Activated CD4-positive, alpha-beta T cell treated with anti-CD3 and anti-CD28 coated beads for 24 hours (primary cell): ENCODE measurements around the gene ANKRD24.
"Not testable (repeated sequence)": the region's sequence is repeated elsewhere in the genome, so short reads cannot be mapped to it uniquely, and the experiment has no call there.

Experiments
- DNase-seq, 2 donors: peaks; one replicate each; pipeline ENCODE4 v3.0.0-alpha.2; 2020; ENCODE audit warnings: low read depth in 2 of 2

Gene ANKRD24

DNA sequence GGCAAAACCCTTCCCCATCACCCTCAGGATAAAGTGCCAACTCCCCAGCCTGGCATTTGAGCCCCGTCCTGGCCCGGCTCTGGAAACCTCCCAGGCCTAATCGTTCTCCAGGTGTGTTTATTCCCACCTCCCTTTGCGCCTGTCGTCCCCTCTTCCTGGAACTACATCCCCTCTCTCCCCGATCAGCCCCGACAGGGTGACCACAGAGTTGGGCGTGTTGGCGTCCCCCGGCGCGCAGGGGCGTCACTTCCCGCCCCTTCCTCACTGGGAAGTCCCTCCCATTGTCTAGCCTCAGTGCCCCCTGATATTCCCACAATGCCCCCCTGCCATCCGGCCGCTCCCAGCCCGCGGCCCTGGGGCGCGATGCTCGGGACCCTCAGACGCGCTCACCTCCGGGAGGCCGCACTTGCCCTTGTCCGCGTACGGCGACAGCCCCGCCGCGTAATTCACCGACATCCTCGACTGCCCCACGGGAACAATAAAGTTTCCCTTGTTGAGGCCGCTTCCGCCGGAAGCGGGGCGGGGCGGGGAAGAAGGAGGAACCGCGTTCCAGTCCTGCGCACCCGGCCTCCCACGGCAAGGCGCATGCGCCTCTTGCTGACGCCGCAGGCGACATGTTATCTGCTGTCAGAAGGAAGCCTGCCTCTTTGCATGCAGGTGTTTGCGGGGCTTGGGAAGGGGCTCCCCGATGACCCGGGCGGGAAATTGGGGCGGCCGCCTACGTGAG, at the start of gene ANKRD24, which contains the start of gene SIRT6:
ANKRD24 (plus strand) TSS at position 606 of the 727 bp plus-strand sequence. CDS start 3,737 bp downstream, outside the sequence.
SIRT6 (minus strand) TSS at position 480 of the 727 bp plus-strand sequence; CDS start at position 456, 24 bp downstream.
- DNase-seq, result peak; percentile 93

DNA sequence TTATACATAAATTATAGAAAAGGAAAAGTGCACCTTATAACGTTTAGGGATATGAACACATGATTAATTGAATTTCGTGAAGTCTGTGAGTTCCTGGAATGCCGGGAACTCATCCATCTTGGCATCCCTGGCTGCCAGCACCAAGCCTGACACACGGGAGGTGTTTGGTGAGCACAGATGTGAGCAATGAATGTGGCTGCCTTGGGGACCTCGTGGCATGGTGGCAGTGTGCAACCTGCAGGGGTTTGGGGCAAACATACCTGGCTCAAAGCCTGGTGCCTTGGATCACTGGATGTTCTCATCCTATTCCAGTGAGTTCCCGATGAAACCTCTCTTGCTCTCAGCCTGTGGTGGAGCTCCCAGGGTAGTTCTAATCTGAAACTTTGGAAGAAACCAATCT, 48.1 kb upstream of the ANKRD24 start:
- no peak for DNase-seq

DNA sequence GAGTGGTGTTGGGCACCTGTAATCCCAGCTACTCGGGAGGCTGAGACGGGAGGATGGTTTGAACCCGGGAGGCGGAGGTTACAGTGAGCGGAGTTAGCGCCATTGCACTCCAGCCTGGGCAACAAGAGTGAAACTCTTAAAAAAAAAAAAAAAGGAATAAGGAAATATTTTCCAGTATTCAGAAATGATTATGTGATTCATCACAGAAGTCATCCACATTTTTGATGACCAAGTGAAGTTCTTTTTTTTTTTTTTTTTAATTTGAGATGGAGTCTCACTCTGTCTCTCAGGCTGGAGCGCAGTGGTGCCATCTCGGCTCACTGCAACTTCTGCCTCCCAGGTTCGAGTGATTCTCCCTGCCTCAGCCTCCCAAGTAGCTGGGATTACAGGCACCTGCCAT, 47.1 kb upstream of the ANKRD24 start:
- DNase-seq, result not testable (repeated sequence)

DNA sequence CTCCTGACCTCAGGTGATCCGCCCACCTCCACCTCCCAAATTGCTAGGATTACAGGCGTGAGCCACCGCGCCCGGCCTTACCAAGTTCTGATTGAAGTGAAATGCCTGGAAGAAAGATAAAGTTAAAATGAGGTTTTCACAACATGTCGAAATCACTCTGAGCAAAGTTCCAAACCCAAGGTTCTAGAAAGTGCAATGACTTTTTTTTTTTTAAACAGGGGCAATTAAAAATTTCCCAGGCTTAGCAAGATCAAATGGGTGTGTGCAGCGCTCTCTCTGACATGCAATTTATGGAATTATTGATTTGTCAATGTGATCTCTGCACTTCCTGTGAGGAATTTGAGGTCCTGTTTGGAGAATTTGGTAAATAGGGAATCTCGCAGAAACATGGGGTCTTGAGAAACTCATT, 45.8 kb upstream of the ANKRD24 start:
- DNase-seq, result no peak

DNA sequence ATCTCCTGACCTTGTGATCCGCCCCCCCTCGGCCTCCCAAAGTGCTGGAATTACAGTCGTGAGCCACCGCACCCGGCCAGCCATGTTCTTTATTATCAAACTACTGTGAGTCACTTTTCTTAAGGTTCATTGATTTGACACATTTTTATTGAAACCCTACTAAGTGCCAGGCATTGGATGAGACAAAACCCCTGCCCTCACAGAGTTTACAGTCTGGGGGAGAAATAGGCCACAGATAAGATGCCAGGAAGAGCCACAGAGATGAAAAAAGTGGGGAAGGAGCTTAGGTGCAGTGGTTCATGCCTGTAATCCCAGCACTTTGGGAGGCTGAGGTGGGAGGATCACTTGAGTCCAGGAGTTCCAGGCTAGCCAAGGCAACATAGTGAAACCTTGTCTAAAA, 44.0 kb upstream of the ANKRD24 start:
- DNase-seq, result no peak

DNA sequence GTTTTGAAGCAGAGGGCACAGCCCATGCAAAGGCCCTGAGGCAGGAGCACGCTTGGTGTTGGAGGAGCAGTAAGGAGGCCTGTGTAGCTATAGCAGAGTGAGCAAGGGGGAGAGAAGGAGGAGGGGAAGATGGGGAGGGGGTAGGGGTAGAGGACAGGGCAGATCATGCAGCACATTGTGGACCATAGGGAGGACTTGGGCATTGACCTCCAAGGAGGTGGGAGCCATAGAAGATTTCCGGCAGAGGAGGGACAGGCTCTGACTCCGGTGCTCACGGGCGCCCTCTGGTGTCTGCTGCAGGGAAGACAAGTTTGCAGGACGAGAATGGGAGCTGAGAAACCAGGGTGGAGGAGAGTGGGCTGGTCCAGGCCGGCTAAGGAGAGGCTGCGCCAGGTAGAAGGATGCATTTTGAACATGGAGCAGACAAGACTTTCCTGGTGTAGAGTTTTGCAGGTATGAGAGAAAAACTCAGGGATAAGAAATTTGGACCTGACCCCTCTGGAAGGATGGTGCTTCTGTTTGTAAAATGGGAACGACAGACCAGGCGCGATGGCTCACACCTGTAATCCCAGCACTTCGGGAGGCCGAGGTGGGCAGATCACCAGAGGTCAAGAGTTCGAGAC, 42.8 kb upstream of the ANKRD24 start:
- DNase-seq, result peak; percentile 89 to 93

DNA sequence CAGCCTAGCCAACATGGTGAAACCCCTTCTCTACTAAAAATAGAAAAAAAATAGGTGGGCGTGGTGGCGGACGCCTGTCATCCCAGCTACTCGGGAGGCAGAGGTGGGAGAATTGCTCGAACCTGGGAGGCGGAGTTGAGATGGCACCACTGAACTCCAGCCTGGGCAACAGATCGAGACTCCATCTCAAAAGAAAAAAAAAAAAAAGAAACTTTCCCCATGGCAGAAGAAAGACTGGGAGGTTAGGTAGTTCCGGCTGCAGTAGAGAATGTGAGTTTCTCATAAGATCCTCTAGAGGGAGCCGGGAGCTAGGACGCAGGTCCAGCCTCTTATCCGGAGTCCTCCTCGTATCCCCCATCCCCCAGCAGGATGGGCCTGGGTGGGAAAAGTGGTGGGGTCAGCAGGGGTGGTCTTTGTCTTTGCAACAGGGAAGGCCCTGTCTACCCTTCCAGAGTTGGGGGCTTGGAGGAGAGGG, 42.2 kb upstream of the ANKRD24 start:
- DNase-seq, result peak in 1 of 2 donors; percentile 6

DNA sequence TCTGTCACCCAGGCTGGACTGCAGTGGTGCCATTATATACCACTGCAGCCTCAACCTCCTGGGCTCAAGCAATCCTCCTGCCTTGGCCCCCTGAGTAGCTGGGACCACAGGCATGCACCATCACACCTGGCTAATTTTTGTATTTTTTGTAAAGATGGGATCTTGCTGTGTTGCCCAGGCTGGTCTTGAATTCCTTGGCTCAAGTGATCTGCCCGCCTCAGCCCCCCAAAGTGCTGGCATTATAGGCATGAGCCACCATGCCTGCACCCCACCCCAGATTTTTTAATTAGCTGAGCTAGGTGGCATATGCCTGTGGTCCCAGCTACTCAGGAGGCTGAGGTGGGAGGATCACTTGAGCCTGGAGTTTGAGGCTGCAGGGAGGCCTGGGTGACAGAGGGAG, 39.6 kb upstream of the ANKRD24 start:
- DNase-seq, result not testable (repeated sequence)

DNA sequence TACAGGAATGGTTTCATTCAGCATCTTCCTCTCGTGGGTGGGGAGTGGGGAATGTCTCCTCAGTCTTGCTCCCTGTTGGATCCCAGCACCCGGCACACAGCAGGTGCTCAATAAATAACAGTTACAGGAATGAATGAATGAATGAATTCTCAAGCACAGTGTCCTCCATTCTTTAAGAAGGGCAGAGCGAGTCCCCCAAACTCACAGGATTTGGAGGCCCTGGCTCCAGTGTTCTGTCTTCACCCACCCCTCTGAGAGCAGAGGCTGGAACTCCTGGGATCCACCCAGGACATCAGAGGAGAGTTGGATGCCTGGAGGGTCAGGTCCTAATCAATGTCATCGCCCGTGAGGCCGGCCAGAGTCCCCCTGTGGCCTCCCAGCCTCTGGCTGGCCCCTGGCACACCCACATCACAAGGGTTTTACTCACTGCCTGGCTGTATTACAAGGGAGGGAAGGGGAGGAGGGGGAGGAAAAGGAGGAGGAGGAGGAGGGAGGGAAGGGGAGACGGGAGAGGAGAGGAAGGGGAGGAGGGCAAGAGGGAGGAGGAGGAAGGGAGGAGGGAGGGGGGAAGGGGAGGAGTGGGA, 37.7 kb upstream of the ANKRD24 start:
- DNase-seq, result no peak

DNA sequence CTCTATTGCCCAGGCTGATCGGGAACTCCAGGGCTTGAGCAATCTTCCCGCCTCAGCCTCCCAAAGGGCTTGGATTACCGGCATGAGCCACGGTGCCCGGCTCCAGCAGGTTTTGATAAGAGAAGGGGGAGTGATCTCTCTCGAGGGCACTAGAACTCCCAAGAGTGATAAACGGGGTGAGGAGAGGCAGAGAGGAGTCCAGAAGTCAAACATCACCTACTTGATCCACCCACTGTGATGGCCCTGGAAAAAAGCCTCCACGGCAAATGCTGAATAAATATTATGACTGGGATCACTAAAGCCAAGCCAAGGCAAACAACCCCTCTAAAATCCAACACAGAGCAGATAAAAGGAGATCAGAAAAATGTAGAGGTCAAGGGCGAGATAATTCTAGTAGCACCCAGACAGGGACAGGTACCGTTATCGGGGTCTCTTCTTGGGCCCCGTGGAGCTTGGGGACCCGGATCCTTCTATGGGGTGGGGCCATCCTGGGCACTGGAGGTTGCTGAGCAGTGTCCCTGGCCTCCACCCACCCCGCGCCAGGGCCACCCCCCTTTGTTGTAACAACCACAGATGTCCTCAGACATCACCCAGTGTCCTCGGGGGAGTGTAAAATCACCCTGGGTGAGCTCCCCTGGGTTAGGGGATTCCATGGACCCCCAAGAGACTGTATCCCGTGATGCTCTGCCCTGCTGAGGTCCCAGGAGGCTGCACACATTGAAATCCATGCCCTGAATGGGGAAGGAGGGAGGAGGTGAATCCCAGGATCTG, 32.8 kb upstream of the ANKRD24 start:
- no peak for DNase-seq

DNA sequence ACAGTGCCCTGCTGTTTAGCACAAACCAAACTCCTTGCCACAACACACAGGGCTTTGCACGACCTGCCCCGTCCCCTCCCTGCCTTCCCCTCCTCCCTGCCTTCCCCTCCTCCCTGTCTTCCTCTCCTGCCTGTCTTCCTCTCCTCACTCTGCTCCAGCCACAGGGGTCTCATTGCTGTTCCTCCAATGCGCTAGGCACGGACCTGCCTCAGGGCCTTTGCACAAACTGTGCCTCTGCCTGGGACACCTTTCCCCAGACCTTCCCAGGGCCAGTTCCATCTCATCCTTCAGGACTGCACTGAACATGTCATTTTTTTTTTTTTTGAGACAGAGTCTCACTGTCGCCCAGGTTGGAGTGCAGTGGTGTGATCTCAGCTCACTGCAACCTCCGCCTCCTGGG, 30.9 kb upstream of the ANKRD24 start:
- no peak for DNase-seq

DNA sequence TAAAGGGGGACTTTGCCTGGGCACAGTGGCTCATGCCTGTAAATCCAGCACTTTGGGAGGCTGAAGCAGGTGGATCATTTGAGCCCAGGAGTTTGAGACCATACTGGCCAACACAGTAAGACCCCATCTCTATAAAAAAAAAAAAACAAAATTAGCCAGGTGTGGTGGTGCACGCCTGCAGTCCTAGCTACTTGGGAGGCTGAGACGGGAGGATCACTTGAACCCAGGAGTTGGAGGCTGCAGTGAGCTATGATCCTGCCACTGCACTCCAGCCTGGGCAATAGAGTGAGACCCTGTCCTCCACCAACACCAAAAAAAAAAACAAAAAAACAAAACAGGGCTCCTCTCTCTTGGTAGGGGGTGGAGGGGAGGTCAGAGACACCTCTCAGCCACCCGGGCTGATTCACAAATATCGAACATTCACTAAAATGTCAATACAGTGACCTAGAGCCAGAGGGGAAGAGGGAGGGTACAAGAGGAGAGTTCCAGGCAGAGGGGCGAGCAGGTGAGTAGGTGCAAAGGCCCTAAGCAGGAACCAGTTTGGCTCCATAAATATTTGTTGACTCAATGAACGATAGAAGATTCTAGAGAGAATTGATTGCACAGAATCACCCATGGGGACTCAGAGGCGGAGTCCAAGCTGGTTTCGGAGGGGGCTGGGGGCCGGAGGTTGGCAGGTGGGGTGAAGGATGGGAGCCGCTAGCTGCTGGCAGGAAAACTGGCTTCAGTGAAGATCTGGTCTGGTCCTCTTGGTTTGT, 30.1 kb upstream of the ANKRD24 start:
- no peak for DNase-seq

DNA sequence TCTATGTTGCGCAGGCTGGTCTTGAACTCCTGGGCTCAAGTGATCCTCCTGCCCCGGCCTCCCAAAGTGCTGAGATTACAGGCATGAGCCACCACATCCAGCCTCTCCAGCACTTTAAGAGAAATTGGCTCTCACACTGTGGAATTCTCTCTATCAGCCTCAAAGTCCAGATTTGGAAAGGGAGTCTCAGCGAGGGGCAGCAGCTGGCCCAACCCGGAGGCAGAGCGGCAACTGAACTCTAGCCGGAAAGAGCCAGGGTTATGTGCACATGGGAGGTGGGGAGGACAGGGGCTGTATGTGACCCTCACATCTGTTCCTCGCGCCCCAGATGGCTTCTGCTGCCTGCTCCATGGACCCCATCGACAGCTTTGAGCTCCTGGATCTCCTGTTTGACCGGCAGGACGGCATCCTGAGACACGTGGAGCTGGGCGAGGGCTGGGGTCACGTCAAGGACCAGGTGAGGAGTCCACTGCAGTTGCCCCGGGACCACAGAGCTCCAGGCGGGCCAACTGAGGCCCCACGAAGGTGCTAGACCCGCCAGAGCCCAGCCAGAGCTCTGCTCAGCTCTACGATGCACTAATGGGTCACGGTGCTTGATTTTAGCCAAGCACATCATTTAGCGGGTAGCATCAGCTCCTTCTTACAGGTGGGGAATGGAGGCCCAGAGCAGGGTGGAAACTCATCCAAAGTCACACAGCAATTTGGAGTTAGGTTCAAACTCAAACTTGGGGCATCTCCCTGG, 27.7 kb upstream of the ANKRD24 start:
- no peak for DNase-seq

DNA sequence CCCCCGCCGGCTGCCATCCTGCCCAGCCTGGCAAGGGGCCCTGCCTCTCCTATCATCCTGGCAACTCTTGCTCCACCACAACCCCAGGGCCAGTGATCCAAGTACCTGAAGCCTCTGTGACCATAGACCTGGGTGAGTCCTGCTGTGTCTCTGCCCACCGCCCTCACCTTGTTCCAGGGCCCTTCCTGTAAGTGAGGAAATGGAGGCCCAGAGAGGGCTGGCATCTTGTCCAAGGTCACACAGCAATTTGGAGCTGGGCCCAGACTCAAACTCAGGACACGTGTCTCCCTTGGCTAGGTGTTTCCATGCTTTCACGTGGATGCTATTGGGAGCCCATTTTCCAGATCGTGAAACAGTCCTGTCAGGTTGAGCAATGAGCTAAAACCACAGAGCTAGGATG, 25.3 kb upstream of the ANKRD24 start:
- DNase-seq, result no peak

DNA sequence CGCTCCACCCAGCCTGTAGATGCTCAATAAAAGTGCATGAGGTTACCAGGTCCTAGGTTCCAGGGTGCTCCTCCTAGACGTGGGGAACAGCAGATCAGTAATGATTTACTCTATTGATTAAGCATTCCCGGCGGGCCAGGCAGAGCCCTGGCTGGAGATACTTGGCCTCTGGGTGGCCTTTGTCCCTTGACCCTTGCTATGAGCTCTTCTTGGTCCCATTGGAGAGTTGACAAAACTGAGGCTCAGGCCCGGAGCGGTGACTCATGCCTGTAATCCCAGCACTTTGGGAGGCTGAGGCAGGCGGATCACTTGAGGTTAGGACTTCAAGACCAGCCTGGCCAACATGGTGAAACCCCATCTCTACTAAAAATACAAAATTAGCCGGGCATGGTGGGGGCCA, 24.5 kb upstream of the ANKRD24 start:
- not testable (repeated sequence) for DNase-seq

DNA sequence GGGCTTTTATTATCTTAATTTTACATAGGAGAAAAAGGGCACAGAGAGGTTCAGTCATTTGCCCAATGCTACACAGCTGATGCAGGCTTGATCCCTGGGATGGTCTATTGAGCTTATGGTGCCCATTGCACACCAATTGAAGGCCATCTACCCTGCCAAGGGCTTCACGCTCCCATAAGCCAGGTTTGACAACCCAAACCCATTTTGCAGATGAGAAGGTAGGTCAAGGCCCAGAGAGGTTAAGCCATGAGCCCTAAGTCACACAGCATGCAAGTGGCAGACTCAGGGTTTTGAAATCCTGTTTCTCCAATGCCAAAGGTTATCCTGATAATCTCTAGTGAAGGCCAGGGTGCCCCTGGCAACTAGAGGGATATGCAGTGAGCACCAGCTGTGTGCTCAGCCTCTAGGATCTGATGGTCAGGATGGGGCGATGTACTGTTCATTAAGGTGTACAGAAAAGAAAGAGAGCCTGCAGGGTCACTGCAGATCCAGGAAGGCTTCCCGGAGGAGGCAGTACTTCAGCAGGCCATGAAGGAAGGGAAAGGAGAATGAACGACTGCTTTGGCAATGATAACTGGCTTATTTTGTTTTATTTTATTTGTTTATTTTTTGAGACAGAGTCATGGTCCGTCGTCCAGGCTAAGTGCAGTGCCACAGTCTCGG, 20.9 kb upstream of the ANKRD24 start:
- DNase-seq, result no peak

DNA sequence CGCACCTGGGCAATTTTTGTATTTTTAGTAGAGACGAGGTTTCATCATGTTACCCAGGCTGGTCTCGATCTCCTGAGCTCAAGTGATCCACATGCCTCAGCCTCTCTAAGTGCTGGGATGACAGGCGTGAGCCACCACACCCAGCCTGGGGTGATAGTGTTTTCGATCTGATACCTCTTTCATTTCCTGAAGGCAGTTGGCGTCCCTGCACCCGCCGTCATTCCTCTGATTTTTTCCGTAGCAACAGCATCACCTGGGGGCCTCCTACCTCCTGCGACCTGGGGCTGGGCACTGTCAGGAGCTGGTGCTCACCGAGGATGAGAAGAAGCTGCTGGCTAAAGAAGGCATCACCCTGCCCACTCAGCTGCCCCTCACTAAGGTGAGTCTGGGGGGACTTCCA, 18.2 kb upstream of the ANKRD24 start:
- no peak for DNase-seq

DNA sequence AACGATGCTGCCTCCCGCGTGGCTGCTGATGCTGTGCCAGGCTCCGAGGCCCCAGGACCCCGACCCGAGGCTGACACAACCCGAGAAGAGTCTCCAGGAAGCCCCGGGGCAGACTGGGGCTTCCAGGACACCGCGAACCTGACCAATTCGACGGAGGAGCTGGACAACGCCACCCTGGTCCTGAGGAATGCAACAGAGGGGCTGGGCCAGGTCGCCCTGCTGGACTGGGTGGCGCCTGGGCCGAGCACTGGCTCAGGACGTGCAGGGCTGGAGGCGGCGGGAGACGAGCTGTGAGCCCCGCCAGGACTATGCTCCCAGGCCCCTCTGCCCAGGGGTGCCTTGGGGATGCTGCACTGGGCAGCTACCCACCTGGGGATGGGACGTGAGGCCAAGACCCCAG, 10.8 kb upstream of the ANKRD24 start:
- no peak for DNase-seq

DNA sequence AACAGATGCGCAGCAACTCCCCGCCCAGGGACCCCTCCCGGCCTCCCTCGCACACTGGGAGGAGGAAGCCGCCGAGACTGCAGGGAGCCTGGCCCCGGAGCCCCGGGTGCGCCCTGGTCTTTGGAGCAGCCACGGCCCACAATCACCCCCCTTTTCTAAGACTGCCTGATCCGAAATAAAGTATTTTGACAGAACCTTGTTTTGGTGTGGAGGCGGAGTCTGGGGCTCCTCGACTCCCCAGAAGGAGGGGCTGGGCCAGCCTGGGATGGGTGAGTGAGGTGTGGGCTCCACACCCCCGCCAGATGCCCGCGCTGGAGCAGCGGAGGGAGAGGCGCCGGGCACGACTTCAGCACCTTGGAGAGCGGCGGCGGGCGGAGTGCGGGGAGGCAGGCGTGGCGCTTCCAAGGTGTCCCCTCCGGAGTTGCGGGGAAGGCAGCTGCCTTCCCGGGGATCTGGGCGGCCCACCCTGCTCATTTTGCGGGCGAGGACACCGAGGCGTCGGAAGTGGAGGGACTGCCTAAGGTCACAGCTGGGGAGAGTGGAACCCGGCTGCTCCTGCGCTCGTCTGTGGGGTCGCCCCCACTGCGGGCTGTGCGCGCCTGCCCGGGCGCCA, 9.5 kb upstream of the ANKRD24 start:
- DNase-seq, result peak; percentile 47 to 61
